NCI-H446 (cell line): ENCODE measurements around the gene ARHGAP26.

Experiments used
- DNase-seq, 2 experiments: peaks; one replicate each; lab custom pipeline; 2025; lab: John Stamatoyannopoulos, UW

The ARHGAP26 gene

GRCh38 chr5:142748568-142749249 lies 21.5 kb upstream of the ARHGAP26 start:
- DNase-seq: no peak

- no peak for DNase-seq
Observed at GRCh38 chr5:142749321-142749720, 20.9 kb upstream of the ARHGAP26 start.

GRCh38 chr5:142753116-142753631 lies 17.0 kb upstream of the ARHGAP26 start:
- no peak for DNase-seq

DNA sequence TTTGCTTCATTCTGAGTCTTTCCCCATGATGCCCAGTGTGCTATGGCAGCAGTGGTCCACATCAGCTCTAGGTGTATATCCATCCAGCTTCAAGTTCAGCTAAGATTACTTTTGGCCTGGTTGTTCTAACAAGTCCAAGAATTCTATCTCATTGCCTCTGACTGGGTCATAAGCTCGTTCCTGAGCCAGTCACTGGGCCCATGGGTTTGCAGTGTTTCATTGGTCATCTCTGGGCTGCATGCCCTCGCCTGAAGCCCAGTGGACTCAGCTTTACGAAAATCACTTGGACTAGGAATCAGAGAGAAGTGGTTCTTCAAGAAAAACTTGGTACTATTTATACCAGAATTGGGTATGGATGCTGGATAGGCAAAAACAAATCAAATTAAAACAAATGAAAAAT lies 16.1 kb upstream of the ARHGAP26 start:
- no peak for DNase-seq

- DNase-seq: no peak
Observed at GRCh38 chr5:142756576-142756975, 13.6 kb upstream of the ARHGAP26 start.

- no peak for DNase-seq
Observed at GRCh38 chr5:142757564-142757963, 12.6 kb upstream of the ARHGAP26 start.

- no peak for DNase-seq
Observed at GRCh38 chr5:142758062-142758795, 11.9 kb upstream of the ARHGAP26 start.

DNA sequence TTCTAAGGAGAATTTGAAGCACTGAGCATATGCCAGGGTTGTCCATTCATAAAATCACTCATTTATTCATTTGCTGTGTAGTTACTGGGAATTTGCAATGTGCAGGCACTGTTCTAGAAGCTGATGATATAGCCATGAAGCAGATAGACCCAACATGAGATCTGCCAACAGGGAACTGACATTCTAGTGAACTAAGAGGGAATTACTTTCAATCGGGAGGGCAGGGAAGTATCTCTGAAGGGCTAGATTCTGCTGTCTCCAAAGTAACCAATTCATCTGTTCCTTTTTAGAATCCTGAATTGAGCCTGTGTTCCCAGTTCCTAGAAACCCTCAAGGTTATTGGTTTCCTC lies 11.4 kb upstream of the ARHGAP26 start:
- no peak for DNase-seq

GRCh38 chr5:142763701-142764100 lies 6.5 kb upstream of the ARHGAP26 start:
- DNase-seq: no peak

DNA sequence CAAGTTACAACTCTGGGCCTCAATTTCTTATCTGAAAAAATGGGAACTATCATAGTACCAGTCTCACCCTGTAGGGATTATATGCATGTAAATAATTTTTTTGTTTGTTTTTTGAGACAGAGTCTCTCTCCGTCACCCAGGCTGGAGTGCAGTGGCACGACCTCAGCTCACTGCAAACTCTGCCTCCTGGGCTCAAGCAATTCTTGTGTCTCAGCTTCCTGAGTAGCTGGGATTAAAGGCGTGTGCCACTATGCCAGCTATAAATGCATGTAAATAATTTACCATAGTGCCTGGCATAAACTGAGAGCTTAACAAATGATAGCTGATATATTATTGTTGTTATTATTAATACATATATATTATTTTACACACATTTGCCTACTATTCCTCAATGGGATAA lies 3.0 kb upstream of the ARHGAP26 start:
- no peak for DNase-seq

DNA sequence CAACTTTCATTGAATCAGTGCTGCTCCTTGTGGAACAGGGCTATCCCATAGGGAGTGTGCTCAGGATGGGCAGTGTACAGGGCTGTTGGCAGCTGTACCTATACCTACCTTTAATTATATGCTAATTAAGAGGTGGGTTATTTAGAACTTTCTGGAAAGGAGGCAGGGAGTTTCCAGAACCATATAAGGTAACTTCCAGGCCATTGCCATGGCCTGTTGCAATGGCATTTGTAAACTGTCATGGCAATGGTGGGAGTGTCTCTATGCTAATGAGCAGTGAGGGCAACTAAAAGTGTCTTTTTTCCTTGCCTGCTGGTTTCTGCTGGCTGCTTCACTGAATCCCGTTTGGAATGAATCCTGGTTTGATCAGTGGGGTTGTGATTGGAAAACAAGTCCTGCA lies 2.3 kb upstream of the ARHGAP26 start:
- no peak for DNase-seq

DNA sequence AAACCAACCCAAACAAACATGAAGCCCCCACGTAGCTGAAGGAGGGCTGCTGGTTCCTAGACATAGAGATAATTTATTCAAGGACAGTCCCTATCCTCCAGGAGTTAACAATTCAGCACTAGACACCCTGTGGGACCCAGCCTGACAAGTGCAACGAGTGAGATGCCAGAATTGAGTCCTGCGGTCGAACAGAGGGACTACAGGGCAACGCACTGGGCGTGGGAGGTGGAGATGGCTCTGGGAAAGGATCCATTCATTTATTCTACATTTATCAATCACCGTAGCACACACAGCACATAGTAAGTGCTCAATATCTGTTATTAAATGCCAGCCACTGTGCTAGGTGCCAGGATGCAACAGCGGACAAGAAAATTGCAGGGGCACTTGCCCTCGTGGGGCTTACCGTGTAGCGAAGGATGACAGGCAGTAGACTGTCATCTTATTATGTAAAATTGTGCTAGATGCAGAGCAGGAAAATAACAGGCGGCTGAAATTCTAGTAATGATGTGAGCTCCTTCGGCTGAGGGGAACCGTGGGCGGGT lies 855 bp upstream of the ARHGAP26 start:
- DNase-seq: no peak

DNA sequence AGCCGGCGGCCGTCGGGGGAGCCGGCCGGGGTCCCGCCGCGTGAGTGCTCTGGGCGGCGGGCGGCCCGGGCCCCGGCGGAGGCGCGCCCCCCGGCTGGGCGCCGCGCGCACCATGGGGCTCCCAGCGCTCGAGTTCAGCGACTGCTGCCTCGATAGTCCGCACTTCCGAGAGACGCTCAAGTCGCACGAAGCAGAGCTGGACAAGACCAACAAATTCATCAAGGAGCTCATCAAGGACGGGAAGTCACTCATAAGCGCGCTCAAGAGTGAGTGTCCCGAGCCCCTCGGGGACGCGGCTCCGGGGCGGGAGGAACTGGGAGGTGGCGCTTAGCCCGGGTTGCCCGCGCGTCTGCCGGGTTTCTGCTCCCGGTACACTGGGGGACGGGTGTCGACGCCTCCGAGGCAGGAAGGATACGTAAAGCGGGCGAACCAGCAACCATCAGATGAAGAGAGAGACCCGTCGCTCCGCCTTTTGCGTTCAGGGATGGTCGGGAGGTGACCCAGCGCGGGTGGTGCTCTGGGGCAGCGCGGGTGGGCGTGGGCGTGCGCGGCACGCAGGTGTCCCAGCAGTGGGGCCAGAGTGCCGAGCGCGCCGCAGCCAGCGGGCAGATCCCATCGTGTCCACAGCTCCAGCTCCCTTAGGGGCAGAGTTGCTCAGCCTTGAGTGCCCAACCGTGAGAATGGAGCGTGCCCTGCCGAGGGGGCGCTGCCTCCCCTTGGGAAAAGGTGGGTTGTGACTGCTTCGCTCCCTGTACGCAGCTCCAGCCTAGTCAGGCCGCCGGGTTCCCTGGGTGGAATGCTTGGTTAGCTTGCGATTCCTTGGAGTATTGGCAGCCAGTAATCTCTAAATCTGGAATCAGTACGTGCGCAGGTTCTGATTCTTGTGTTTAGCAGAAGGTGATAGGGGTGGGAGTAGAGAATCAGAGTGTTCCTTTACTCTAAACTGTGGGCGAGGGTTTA lies 753 bp downstream of the ARHGAP26 start:
- DNase-seq: no peak

DNA sequence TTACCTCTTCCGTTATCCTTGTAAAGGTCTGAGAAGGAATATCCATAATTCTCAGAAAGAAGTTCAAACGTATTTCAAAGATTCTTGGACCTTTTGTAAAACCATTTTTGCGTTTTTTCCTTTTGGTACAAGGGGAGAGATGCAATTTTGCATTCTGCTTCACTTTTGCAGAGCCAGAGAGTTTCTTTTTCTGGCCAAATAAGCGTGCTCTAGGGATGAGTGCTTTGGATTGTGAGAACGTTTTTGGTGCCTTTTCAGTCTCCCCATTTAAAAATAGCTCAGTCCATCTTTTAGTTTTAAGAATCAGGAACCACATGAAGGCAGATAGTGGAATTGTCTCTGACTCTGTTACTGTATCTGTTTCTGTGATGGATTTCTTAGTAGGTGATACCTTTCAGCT lies 1.5 kb downstream of the ARHGAP26 start:
- no peak for DNase-seq

DNA sequence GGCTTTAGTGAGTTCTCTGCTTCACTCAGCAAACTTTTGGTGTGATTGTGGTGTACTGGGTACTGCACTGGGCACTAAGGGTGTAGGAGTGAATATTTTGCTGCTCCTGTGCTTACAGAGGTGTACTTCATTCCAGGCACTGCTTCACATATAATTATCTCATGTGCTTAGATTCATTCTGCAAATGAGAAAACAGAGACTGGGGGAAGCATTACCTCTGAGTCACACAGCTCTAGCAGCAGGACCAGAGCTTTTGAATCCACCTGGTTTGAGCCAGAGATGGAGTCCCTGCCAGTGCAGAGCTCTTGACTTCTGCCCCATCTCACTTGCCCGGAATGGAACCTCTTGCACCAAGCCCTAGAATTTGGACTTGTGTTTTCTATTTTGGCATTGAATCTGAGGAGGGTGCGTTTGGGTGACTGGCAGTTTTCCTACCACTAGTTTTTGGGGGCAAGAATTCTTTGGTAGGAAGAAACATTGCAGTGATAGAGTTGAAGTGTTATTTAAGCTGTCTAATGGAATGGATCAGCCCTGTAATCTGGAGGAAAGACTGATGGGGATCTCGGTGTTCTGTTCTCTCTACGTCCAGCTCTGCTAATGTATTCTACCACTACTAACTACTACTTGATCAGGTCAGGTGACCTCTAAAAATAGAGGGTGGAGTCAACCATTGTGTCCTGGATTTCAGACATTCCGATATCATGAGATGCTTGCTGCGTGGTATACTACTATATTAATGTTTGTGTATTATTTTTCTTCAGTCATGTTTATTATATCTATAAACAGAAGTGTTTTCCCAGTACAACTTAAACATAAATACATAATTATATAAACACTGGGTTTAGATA lies 2.5 kb downstream of the ARHGAP26 start:
- no peak for DNase-seq

- no peak for DNase-seq
Observed at GRCh38 chr5:142777099-142777498, 6.9 kb downstream of the ARHGAP26 start.

DNA sequence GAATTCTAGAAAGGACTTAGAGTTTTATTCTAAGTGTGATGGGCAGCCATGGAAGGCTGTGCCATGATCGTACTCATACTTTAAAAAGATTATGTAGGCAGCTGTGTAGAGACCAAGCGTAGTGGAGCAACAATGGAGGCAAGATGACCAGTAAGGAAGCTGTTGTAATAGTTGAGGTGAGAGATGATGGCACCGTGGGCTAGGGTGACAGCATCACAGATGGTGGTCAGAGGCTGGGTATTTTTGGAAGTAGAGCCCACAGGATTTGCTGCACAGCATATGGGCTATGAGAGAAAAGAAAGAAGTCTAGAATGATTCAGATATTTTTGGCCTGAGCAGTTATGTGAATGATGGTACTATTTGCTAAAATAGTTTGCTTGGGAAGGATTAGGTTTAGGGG lies 7.7 kb downstream of the ARHGAP26 start:
- DNase-seq: no peak

GRCh38 chr5:142779163-142779840 lies 9.1 kb downstream of the ARHGAP26 start:
- no peak for DNase-seq

GRCh38 chr5:142780871-142781270 lies 10.7 kb downstream of the ARHGAP26 start:
- DNase-seq: no peak

DNA sequence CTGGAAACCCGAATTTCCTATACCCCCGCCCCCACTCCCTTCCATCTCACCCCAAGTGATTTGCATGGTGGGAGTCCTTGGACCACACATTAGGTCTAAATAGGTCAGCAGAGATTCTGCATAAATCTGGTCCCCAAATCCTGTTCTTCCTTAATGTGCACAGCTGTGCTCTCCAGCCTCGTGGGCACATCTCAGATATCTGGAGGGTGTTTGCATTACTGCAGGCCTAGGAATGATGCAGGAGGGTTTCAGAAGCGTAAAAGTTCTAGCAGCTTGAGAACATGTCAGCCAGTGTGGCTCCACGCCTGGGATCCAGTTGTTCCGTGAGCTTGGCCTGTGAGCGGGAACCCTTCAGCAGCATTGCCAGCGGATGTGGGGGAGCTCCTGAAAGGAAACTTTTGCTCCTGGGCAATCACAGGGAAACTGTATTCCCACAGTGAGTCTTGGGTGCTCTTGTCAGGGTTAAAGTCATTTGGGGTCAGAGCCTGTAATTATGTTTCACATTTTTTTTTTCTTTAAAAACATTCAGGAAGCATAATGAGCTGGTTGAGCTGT lies 12.9 kb downstream of the ARHGAP26 start:
- DNase-seq: no peak
